GM21526 (cell line): ENCODE measurements around the gene LNX2.

Source experiments
- ATAC-seq: cut with Tn5 transposase; IDR thresholded peaks from one replicate; pipeline ENCODE4 v1.9.1; 2021; ENCODE audit warnings: moderate library complexity; ENCODE audit not compliant: unreplicated experiment, low FRiP score

LNX2 gene

GRCh38 chr13:27570906-27571305, 49.4 kb downstream of the LNX2 start:
- ATAC-seq, result no peak

- ATAC-seq, result no peak
Observed at GRCh38 chr13:27569405-27569804, 50.9 kb downstream of the LNX2 start.

- no peak for ATAC-seq
Observed at GRCh38 chr13:27565818-27566217, 54.5 kb downstream of the LNX2 start.

- no peak for ATAC-seq
Observed at GRCh38 chr13:27562457-27562856, 57.9 kb downstream of the LNX2 start.

- no peak for ATAC-seq
Observed at GRCh38 chr13:27559719-27560118, 60.6 kb downstream of the LNX2 start.

GRCh38 chr13:27556109-27556508, 64.2 kb downstream of the LNX2 start:
- ATAC-seq, result no peak

GRCh38 chr13:27551562-27551961, 68.8 kb downstream of the LNX2 start:
- no peak for ATAC-seq

GRCh38 chr13:27549406-27549981, 70.8 kb downstream of the LNX2 start:
- ATAC-seq, result no peak

- no peak for ATAC-seq
Observed at GRCh38 chr13:27542220-27542619, 78.1 kb downstream of the LNX2 start.

GRCh38 chr13:27541386-27541785, 78.9 kb downstream of the LNX2 start:
- ATAC-seq, result no peak

GRCh38 chr13:27536361-27537101, 83.8 kb downstream of the LNX2 start:
- no peak for ATAC-seq

GRCh38 chr13:27535546-27535945, 84.8 kb downstream of the LNX2 start:
- no peak for ATAC-seq

- no peak for ATAC-seq
Observed at GRCh38 chr13:27534981-27535380, 85.3 kb downstream of the LNX2 start.

- no peak for ATAC-seq
Observed at GRCh38 chr13:27534108-27534980, 86.0 kb downstream of the LNX2 start.

- ATAC-seq, result no peak
Observed at GRCh38 chr13:27533155-27533643, 87.1 kb downstream of the LNX2 start.

- no peak for ATAC-seq
Observed at GRCh38 chr13:27528908-27529307, 91.4 kb downstream of the LNX2 start.

- ATAC-seq, result no peak
Observed at GRCh38 chr13:27526516-27526915, 93.8 kb downstream of the LNX2 start.

- ATAC-seq, result no peak
Observed at GRCh38 chr13:27524981-27525975, 95.1 kb downstream of the LNX2 start.

- ATAC-seq, result no peak
Observed at GRCh38 chr13:27523346-27524073, 96.8 kb downstream of the LNX2 start.
